ENCODE results near the gene SHB.

DNA sequence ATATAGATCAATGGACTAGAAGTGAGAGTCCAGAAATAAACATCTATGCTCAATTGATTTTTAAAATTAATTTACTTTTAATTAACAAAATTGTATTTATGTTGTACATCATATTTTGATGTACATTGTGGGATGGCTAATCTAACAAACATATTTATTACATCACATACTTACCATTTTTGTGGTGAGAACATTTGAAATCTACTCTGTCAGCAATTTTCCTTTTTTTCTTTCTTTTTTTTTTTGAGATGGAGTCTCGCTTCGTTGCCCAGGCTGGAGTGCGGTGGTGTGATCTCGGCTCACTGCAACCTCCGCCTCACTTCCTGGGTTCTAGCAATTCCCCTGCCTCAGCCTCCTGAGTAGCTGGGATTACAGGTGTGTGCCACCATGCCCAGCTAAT lies 32.4 kb upstream of the SHB start:
- TF ChIP-seq CTCF (IDR thresholded peaks at IDR 0.05; ENCODE audit: low read length): no peak
- no peak for TF ChIP-seq EZH2 (IDR thresholded peaks at IDR 0.05; ENCODE audit: borderline replicate concordance, low read length)

Data from OCI-LY1 (cell line).